K562 (cell line): ENCODE measurements around the gene THAP4.

Source experiments
- CTCF ChIP-seq, 3 experiments: IDR thresholded peaks in 2 of 3; conservative IDR thresholded peaks in 1 of 3; 2 replicates each; pipeline ENCODE4 v1.5.1; 2011 to 2012; ENCODE audit warnings: low read length in 3 of 3, mild to moderate bottlenecking in 3 of 3, control low read depth in 2 of 3, improper control_type of control experiment in 1 of 3, inconsistent platforms in 1 of 3, low read depth in 1 of 3, mixed read lengths in 1 of 3, moderate library complexity in 1 of 3; ENCODE audit not compliant: insufficient read depth in 2 of 3
- FIP1L1 ChIP-seq: fragments of 200-400 bp; formaldehyde crosslinking; IDR thresholded peaks from 2 replicates; pipeline ENCODE4 v1.6.1; 2018; ENCODE audit warnings: mild to moderate bottlenecking, low read depth, low read length; ENCODE audit not compliant: poor library complexity, severe bottlenecking
- PHF21A ChIP-seq: fragments of 450-650 bp; IDR thresholded peaks from 2 replicates; pipeline ENCODE4 v1.6.1; 2017; ENCODE audit warnings: low read depth, borderline replicate concordance
- POLR2AphosphoS5 ChIP-seq: IDR thresholded peaks from 2 replicates; pipeline ENCODE4 v1.6.1; 2011; ENCODE audit warnings: mild to moderate bottlenecking, low read depth, low read length, moderate library complexity; ENCODE audit not compliant: control insufficient read depth, insufficient read depth
- SOX6 ChIP-seq: fragments of 450-650 bp; IDR thresholded peaks from 2 replicates; pipeline ENCODE4 v1.6.1; 2014; ENCODE audit warnings: mild to moderate bottlenecking
- TBP ChIP-seq: optimal IDR thresholded peaks from 2 replicates; pipeline ENCODE3; 2011; ENCODE audit warnings: low read depth, low read length, improper control_type of control experiment
- TF ChIP-seq, protein P1 (sequence below): sonication (generic); formaldehyde crosslinking; IDR thresholded peaks from 2 replicates; pipeline ENCODE4 v1.8.0; 2022; ENCODE audit warnings: mild to moderate bottlenecking, missing genetic modification reagents

GRCh38 chr2:241618829-241619228, 18.1 kb downstream of the THAP4 start:
- TF ChIP-seq SOX6 (no peak), POLR2AphosphoS5 (no peak), TBP (no peak), PHF21A (no peak), CTCF (IDR thresholded peaks at IDR 0.05 in 2 of 3, conservative IDR thresholded peaks at IDR 0.05 in 1 of 3; ENCODE audit: insufficient read depth in 2 of 3, low read depth in 1 of 3, low read length in 3 of 3) (no peak), FIP1L1 (no peak)
- TF ChIP-seq, protein P1, sequence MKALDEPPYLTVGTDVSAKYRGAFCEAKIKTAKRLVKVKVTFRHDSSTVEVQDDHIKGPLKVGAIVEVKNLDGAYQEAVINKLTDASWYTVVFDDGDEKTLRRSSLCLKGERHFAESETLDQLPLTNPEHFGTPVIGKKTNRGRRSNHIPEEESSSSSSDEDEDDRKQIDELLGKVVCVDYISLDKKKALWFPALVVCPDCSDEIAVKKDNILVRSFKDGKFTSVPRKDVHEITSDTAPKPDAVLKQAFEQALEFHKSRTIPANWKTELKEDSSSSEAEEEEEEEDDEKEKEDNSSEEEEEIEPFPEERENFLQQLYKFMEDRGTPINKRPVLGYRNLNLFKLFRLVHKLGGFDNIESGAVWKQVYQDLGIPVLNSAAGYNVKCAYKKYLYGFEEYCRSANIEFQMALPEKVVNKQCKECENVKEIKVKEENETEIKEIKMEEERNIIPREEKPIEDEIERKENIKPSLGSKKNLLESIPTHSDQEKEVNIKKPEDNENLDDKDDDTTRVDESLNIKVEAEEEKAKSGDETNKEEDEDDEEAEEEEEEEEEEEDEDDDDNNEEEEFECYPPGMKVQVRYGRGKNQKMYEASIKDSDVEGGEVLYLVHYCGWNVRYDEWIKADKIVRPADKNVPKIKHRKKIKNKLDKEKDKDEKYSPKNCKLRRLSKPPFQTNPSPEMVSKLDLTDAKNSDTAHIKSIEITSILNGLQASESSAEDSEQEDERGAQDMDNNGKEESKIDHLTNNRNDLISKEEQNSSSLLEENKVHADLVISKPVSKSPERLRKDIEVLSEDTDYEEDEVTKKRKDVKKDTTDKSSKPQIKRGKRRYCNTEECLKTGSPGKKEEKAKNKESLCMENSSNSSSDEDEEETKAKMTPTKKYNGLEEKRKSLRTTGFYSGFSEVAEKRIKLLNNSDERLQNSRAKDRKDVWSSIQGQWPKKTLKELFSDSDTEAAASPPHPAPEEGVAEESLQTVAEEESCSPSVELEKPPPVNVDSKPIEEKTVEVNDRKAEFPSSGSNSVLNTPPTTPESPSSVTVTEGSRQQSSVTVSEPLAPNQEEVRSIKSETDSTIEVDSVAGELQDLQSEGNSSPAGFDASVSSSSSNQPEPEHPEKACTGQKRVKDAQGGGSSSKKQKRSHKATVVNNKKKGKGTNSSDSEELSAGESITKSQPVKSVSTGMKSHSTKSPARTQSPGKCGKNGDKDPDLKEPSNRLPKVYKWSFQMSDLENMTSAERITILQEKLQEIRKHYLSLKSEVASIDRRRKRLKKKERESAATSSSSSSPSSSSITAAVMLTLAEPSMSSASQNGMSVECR (CRISPR knock-in tag) = no peak
